HG02981 (cell line): Measurements from ENCODE around the gene PRIM2.
"Not testable (repeated sequence)": the region's sequence is repeated elsewhere in the genome, so short reads cannot be mapped to it uniquely, and the experiment has no call there.

Source experiments
- ATAC-seq: cut with Tn5 transposase; IDR thresholded peaks from one replicate; pipeline ENCODE4 v1.9.1; 2021; ENCODE audit warnings: mild to moderate bottlenecking, moderate library complexity; ENCODE audit not compliant: unreplicated experiment

The PRIM2 gene

DNA sequence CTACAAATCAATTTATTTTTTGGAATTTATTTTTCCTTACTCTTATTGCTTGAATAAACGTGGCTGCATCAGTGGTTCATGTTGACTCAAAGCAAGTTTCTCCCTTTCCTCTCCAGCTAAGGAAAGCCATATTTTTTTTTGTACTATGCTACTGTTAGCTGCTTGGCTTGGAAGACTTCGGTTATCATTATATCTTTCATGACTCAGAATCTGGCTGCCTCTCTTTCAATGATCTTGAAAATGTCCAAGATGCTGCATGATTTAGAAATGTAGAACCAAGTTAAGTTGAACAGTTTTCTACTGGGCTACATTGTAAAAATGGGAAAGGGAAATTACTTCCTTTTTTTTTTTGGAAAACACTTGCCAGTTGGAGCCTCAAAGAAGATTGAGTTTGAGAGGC, 44.9 kb downstream of the PRIM2 start:
- ATAC-seq, result not testable (repeated sequence)

DNA sequence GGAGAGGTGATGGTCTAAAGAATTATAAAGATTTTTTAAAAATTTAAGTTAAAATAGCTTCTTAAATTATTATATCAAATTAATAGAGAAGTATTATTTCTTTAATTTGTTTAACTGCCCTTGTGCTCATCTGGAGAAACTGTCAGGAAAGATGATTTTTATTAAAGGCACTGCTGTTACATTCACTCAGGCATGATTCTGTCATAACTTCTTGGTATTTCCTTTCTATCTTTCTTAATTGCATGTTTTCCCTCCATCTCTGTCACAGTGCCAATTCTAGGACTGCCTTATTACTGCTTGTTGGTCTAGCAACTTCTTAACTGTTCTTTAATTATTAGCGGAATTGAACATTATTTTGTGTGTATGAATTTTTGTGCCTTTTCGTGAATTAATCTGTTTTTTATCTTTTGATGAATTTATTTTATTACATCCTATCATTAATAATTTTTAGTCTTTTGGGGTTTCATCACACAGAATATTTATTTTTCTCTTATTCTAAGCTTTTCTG, 47.7 kb downstream of the PRIM2 start:
- ATAC-seq, result not testable (repeated sequence)

DNA sequence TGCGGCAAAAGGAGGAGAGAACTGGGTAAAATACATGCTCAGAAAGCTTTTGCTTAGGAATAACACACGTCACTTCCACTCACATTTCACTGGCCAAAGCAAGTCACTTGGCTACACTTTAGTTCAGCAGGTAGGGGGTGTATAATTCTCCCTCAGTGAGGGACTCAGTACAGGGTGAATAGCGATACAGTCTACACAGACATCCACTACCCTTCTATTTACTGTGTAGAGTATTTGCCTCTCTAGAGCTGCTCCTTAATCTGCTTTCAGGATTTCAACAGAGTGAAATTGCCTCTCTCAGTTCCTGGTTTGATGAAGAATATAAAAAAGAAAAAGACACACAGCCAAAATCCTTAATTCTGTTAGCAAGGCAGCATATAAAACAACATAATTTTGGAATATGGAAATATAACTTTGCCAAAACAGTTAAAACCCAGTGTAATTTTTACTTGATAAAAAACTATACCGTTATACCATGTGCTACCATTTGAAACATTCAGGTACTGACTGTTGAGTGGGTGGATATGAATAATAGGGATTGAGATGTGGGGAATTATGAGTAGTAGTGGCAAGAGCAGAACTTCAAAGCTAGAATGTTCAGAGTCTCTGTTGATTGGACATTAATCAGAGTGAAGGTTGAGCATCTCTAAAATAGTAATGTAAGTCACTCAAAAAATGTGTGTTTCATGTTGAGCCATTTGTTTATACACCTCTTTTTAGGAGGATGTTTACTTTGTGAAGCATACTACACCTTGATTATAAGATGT, 51.7 kb downstream of the PRIM2 start:
- not testable (repeated sequence) for ATAC-seq

DNA sequence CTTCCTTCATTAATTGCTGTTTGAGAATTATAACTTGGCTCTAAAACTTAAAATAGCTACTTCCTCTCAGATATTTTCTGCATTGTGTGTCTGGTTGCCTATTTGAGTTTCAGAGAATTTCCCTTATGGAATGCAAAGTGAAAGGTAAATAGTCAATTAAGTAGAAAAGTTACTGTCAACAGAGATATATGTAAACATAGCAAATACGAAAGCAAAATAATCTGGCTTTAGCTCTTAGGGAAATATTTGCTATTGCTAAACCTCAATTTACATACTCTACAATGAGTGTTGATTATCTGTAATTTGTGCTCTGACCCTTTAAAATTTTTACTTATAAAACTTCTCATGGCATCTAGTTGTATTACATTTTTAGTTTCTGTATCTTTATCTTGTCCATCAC, 54.3 kb downstream of the PRIM2 start:
- not testable (repeated sequence) for ATAC-seq

DNA sequence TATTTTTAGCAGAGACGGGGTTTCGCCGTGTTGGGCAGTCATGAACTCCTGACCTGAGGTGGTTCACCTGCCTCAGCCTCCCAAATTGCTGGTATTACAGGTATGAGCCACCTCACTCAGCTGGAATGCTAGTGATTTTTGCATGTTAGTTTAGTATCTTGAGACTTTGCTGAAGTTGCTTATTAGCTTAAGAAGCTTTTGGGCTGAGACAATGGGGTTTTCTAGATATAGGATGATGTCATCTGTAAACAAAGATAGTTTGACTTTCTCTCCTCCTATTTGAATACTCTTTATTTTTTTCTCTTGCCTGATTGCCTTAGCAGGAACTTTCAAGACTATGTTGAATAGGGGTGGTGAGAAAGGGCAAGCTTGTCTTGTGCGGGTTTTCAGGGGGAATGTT, 57.3 kb downstream of the PRIM2 start:
- not testable (repeated sequence) for ATAC-seq

DNA sequence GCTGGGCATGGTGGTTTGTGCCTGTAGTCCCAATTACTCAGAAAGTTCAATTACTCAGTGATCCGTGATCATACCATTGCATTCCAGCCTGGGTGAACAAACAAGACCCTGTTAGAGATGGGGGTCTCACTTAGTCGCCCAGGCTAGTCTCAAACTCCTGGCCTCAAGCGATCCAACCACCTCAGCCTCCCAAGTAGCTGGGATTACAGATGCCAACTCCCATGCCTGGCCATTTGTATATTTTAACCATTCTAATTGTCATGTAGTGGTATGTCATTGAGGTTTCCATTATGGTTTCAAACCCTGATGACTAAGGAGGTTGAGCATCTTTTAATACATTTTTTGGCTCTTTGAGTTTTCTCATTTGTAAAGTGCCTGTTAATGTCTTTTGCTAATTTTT, 58.7 kb downstream of the PRIM2 start:
- not testable (repeated sequence) for ATAC-seq

DNA sequence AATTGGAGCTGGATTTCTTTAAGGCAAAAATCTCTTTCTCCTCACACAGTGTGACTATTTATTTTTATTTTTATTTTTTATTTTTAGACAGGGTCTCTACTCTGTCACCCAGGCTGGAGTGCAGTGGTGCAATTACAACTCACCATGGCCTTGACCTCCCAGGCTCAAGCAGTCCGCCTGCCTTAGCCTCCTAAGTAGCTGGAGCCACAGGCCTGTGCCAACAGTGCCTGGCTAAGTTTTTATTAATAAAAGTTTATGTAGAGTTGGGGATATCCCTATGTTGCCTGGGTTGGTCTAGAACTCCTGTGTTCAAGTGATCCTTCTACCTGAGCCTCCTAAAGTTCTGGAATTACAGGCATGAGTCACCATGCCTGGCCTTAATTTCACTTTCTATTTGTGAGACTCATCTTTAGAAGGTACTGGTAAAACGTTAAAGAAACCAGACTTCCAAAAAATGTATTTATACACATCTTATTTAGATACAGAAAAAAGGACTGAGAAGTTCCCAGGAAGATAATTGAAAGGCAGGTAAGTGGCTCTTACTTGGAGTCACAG, 71.7 kb downstream of the PRIM2 start:
- ATAC-seq, result not testable (repeated sequence)

DNA sequence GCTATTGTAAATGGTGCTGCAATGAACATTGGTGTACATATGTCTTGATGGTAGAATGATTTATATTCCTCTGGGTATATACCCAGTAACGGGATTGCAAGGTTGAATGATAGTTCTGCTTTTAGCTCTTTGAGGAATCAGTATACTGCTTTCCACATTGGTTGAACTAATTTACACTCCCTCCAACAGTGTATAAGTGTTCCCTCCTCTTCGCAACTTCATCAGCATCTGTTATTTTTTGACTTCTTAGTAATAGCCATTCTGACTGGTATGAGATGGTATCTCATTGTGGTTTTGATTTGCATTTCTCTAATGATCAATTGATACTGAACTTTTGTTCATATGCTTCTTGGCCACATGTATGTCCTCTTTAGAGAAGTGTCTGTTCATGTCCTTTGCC, 73.4 kb downstream of the PRIM2 start:
- ATAC-seq, result not testable (repeated sequence)

DNA sequence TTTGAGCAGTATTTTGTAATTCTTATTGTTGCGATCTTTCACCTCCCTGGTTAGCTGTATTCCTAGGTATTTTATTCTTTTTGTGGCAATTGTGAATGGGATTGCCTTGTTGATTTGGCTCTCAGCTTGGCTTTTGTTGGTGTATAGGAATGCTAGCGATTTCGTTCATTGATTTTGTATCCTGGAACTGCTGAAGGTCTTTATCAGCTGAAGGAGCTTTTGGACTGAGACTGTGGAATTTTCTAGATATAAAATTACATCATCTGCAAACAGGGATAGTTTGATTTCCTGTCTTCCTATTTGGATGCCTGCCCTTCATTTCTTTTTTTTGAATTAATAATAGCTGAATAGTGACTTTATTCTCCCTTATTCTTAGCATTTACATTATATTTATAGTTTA, 74.6 kb downstream of the PRIM2 start:
- ATAC-seq, result not testable (repeated sequence)

DNA sequence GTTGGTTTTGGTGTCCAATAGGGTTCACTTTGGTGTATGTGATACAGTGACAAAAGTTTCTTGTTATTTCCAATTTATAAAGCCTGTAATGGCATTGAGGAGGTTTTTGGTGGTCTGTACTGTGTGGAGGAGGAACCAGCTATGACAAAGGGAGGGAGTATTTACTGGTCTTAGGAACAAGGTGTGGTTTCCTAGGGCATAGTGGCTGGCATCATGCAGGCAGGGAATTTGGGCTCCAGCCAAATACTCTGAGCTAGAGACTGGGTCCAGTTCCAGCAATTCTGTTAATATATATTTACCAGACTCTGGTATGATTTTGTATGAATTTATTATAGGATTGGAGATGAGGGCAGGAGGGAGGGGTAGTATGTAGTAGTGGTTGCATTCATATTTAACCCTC, 101.9 kb downstream of the PRIM2 start:
- not testable (repeated sequence) for ATAC-seq

DNA sequence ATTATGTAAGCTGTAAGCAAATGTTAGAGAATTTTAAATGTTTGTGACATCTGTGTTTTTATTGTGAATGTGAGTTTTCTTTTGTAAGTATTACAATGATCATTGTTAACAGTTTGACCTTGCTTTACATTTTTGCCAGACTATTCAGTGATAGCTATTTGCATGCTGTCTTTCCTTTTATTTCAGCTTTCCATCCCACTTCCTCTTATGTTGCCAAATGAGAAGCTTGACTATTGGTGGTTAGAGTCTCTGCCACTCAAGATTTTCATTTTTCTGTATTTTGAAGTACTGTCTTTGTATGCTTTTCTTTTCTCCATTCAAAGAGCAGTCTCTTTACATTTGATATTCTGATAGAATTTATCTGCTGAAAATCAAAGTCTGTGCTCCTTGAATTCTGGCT, 104.1 kb downstream of the PRIM2 start:
- peak; percentile 55 for ATAC-seq

DNA sequence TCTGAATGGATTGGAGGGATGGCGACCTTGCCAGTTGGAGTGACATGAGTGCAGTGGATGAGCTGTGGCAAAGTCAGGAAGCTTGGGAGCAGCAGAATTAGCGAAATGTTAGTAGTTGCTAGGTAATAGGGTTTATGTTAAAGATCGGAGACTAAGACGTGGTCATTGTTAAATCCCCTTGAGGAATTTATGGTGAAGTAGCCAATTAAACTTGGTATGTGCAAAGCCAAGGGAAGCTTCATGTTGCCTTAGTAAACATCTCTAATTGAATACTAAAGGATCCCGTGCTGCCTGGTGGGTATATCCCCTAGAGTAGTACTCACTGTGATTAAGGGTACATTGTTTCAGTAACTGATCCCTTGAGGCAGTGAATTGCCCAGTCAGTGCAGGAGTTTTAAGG, 106.0 kb downstream of the PRIM2 start:
- no peak for ATAC-seq

DNA sequence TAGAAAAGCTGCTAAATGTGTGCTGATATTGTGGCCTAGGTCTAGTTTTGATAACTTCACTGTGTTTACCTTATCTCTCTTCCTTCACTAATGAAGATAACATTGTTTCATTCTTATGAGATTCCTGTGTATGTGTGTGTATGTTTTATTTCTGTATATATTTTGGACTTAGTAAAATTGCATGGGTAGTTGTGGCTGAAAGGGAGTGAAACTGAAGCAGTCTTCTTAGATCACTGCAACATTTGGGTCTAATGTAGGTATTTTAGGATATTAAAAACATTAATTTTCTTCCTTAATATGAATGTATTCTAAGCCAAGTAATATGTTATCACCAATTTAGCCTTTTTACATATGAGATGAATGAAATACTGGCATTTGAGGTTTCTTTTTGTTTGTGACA, 114.3 kb downstream of the PRIM2 start:
- not testable (repeated sequence) for ATAC-seq

DNA sequence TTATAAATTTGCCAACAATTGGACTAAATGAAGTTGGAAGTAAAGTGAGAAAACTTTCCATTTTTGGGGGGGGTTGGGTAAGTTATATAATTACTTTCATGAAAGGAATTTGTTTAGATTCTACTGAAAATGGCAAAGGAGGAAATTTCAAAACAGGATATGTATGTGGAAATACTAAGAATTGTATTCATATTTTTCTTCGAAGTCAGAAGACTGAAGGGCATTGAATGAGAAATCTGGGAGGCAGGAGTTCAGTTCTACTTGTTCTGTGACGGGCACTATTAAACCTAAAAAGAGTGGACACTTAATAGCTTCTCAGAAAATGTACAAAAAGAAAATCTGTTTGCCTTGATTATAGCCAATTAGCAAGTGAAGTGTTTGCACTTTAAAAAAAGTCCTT, 114.7 kb downstream of the PRIM2 start:
- ATAC-seq, result no peak

DNA sequence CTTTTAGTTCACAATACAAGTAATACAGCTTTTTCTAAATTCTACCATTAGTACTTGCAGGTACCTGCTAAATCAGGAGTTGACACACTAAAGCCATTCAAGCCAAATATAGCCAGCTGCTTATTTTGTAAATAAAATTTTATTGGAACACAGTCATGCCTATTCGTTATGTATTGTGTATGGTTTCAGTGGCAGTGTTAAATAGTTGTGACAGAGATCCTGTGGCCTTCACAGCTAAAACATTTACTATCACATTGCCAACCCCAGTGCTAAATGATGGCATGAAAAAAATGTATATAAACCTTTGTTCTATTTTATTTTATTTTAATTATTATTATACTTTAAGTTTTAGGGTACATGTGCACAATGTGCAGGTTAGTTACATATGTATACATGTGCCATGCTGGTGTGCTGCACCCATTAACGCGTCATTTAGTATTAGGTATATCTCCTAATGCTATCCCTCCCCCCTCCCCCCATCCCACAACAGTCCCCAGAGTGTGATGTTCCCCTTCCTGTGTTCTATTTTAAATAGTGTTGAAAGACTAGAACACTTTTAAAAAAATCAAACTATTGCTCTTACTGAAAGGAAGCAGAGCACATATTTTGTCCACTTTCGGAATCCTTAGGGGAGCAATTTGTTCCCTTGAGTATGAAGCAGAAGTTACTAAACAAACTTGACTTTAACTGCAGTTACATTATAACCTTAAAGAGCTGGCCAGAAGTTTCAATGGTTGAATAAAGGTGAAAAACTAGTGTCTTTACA, 115.7 kb downstream of the PRIM2 start:
- peak; percentile 71 for ATAC-seq

DNA sequence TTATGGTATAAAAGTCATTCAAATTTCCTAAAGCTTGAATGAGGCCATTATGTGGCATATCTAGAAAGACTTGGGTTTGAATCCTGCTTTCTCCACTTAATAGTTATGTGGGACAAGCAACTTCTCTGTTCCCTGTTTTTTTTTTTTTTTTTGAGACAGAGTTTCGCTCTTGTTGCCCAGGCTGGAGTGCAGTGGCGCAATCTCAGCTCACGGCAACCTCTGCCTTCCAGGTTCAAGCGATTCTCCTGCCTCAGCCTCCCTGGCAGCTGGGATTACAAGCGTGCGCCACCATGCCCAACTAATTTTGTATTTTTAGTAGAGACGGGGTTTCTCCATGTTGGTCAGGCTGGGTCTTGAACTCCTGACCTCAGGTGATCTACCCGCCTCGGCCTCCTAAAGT, 116.4 kb downstream of the PRIM2 start:
- ATAC-seq, result not testable (repeated sequence)

DNA sequence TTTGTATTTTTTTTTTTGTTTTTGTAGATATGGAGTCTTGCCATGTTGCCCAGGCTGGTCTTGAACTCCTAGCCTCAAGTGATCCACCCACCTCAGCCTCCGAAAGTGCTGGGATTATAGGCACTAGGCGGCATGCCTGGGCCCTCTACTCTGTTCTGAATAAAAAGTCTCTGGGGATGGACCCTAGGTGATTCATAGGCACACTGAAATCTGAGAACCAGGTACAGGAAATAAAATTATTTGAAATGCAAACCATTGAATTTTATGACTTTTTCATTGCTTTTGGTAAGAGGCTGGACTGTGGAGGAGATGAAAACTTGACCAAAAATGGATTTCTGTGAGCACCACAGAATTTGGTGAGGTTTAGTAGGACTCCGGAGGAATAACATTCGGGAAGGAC, 117.5 kb downstream of the PRIM2 start:
- no peak for ATAC-seq

DNA sequence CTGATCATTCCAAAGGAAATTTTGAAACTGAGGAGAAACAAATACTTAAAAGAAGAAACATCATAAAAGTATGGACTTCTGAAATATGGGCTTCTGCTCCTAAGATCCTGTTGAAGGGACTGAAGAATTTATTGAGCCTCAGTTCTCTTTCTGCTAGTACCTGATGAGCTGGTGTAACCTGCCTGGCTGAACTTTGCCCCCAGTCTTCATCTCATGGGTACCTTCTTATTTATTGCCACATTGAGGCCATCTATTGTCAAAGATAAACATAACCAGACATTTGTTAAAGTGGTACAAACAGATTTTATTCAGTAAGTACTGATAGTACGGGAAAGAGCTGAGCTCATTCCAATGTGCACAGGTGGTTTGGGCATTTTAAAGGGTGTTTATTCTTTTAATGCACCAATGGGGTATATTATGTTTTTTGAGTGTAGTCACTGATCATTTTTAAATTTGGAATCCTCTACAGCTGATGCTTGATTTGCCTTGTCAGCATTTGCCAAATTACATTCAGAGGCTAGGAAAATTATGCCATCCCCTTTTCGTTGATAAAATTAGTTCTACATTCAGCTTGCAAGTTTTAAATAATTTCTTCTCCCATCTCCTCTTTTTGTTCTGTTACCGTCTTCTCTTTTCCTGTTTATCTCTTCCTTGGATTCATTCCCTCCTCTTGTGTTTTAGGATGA, 118.2 kb downstream of the PRIM2 start:
- ATAC-seq, result no peak

DNA sequence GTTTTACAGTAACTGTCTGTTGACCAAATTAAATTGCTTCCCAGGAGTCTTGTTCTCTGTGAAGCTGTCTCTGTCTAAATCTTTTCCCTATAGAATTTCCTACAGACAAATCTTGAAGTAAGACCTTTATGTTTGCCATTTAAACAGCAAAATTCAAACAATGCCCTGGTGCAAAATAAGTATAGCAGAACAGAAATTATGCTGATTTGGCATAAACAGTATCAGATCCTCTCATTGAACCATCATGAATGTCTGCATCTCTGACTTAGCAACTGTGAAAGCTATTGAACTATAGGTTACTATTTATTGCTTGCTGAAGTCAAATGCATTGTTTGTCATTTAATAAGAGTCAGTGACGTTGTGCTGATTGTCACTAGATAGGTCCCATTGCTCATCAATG, 123.3 kb downstream of the PRIM2 start:
- not testable (repeated sequence) for ATAC-seq

DNA sequence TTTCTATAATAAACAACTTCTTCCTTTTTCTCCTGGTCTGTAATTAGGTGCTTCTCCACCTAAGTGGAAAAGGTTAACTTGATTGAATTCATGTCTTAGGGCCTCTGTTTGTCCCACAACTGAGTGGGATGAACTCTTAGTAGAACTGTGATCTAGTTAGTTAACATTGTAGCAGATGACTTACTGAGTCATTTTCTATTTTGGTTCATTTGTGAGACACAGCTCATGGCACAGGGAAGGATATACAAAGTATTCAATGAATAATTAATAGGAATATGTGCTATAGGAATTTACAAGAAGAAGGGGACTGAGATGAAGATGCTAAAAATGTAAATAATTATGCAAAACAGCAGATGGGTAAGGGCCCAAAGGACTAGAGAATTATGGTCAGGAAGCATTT, 124.7 kb downstream of the PRIM2 start:
- ATAC-seq, result not testable (repeated sequence)

DNA sequence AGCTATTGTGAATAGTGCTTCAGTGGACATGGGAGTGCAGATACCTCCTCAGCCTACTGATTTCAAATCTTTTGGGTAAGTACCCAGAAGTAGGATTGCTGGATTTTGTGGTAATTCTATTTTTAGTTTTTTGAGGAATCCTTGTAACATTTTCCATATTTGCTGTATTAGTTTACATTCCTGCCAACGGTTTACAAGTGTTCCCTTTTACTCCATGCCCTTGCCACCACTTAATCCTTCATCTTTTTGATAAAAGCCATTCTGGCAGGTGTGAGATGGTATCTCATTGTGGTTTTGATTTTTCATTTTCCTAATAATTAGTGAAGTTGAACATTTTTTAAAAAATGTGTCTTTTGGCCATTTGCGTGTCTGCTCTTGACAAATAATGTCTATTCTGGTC, 125.8 kb downstream of the PRIM2 start:
- not testable (repeated sequence) for ATAC-seq
